SK-N-SH (cell line): ENCODE results near the gene SLC38A7. TPM values are rescaled to one million over a fixed set of nuclear protein-coding genes. Genes with fewer than 3 reads are reported as not detected.

Experiments
- CTCF ChIA-PET: fragments of 300-600, 350-600 bp; formaldehyde crosslinking; extraction: SDS; loops from one replicate; lab custom pipeline; 2021; lab: Yijun Ruan, JAX
- POLR2A ChIA-PET: fragments of 350-600 bp; sonication (Branson Sonifier 250); formaldehyde crosslinking; extraction: SDS; loops from one replicate; lab custom pipeline; 2020; ENCODE audit warnings: antibody characterized with exemption, inconsistent platforms; lab: Yijun Ruan, JAX
- DNase-seq: peaks from one replicate; pipeline ENCODE4 v3.0.0; 2012
- H2AFZ ChIP-seq: fragments of 200-600 bp; sonication (generic); 2 replicates; pipeline ENCODE4 v1.8.1; 2016; ENCODE audit warnings: antibody characterized with exemption, mild to moderate bottlenecking, low read depth
- H3F3A ChIP-seq: fragments of 200-600 bp; sonication (generic); replicated peaks from 2 replicates; pipeline ENCODE3; 2016; ENCODE audit warnings: antibody characterized with exemption, mild to moderate bottlenecking; ENCODE audit not compliant: insufficient read depth
- H3K27ac ChIP-seq, 2 experiments: fragments of 200-500 bp in 1 of 2; fragments of 200-600 bp in 1 of 2; sonication (Bioruptor generic) in 1 of 2; sonication (generic), shearing (Covaris generic) in 1 of 2; 2 replicates each; pipeline versions ENCODE4 v1.5.1 to v1.6.1; 2014 to 2016; ENCODE audit warnings: low read depth in 2 of 2, inconsistent platforms in 1 of 2, low read length in 1 of 2, mild to moderate bottlenecking in 1 of 2, mixed read lengths in 1 of 2
- H3K27me3 ChIP-seq: fragments of 200-600 bp; sonication (generic), shearing (Covaris generic); 2 replicates; pipeline ENCODE4 v1.6.1; 2016; ENCODE audit warnings: mixed run types; ENCODE audit not compliant: insufficient read depth
- H3K36me3 ChIP-seq, 2 experiments: fragments of 200-500 bp in 1 of 2; fragments of 200-600 bp in 1 of 2; sonication (Bioruptor generic) in 1 of 2; sonication (generic) in 1 of 2; replicated peaks in 1 of 2; 2 replicates each; pipeline versions ENCODE3 to v1.5.1; 2014 to 2016; ENCODE audit warnings: low read length in 1 of 2, mild to moderate bottlenecking in 1 of 2; ENCODE audit not compliant: insufficient read depth in 2 of 2, control insufficient read depth in 1 of 2
- H3K4me1 ChIP-seq, 2 experiments: fragments of 200-500 bp in 1 of 2; fragments of 200-600 bp in 1 of 2; sonication (Bioruptor generic) in 1 of 2; sonication (generic), shearing (Covaris generic) in 1 of 2; 2 replicates each; pipeline versions ENCODE4 v1.5.1 to v1.6.1; 2014 to 2016; ENCODE audit warnings: low read depth in 1 of 2, low read length in 1 of 2, mixed run types in 1 of 2; ENCODE audit not compliant: insufficient read depth in 2 of 2, control insufficient read depth in 1 of 2
- H3K4me2 ChIP-seq: fragments of 200-600 bp; sonication (generic), shearing (Covaris generic); 2 replicates; pipeline ENCODE4 v1.6.1; 2017; ENCODE audit warnings: mixed run types
- H3K4me3 ChIP-seq, 2 experiments: fragments of 200-500 bp in 1 of 2; fragments of 200-600 bp in 1 of 2; sonication (Bioruptor generic) in 1 of 2; sonication (generic), shearing (Covaris generic) in 1 of 2; 2 replicates each; pipeline versions ENCODE4 v1.5.1 to v1.8.1; 2014 to 2016; ENCODE audit warnings: low read depth in 2 of 2, inconsistent platforms in 1 of 2, low read length in 1 of 2, mild to moderate bottlenecking in 1 of 2, mixed read lengths in 1 of 2, moderate library complexity in 1 of 2
- H3K79me2 ChIP-seq: fragments of 200-600 bp; sonication (generic); 2 replicates; pipeline ENCODE4 v1.8.1; 2017; ENCODE audit warnings: mild to moderate bottlenecking; ENCODE audit not compliant: insufficient read depth
- H3K9ac ChIP-seq: fragments of 200-600 bp; sonication (generic); 2 replicates; pipeline ENCODE4 v1.6.1; 2017; ENCODE audit warnings: mixed run types
- H3K9me2 ChIP-seq: fragments of 200-600 bp; sonication (generic); 2 replicates; pipeline ENCODE4 v1.6.1; 2017; ENCODE audit warnings: mixed run types
- H3K9me3 ChIP-seq: fragments of 200-600 bp; sonication (generic); 2 replicates; pipeline ENCODE4 v1.6.1; 2017; ENCODE audit warnings: mixed run types, mild to moderate bottlenecking, moderate library complexity
- H4K20me1 ChIP-seq: fragments of 200-600 bp; sonication (generic); 2 replicates; pipeline ENCODE4 v1.6.1; 2017; ENCODE audit warnings: mild to moderate bottlenecking, mixed run types; ENCODE audit not compliant: insufficient read depth
- CHD2 ChIP-seq: fragments of 150-350 bp; IDR thresholded peaks from 2 replicates; pipeline ENCODE4 v1.6.1; 2018; ENCODE audit warnings: low read length; ENCODE audit not compliant: partially characterized antibody
- EP300 ChIP-seq, 2 experiments: IDR thresholded peaks; 2 replicates each; pipeline versions ENCODE4 v1.4.0 to v1.6.1; 2012; ENCODE audit warnings: borderline replicate concordance in 1 of 2, low read depth in 1 of 2, low read length in 1 of 2
- FOXJ3 ChIP-seq: sonication (generic); formaldehyde crosslinking; IDR thresholded peaks from 2 replicates; pipeline ENCODE4 v1.5.1; 2020; ENCODE audit warnings: mild to moderate bottlenecking, missing genetic modification reagents
- FOXM1 ChIP-seq: IDR thresholded peaks from 2 replicates; pipeline ENCODE4 v1.4.0; 2012; ENCODE audit warnings: low read depth, mild to moderate bottlenecking
- IRF3 ChIP-seq: fragments of 150-350 bp; IDR thresholded peaks from 2 replicates; pipeline ENCODE4 v1.6.1; 2016; ENCODE audit warnings: mild to moderate bottlenecking, low read depth, low read length
- MXI1 ChIP-seq: IDR thresholded peaks from 2 replicates; pipeline ENCODE4 v1.6.1; 2012; ENCODE audit warnings: mild to moderate bottlenecking, low read depth, low read length, improper control_type of control experiment
- NFIC ChIP-seq: IDR thresholded peaks from 2 replicates; pipeline ENCODE4 v1.4.0; 2012; ENCODE audit warnings: borderline replicate concordance
- NRF1 ChIP-seq: IDR thresholded peaks from 2 replicates; pipeline ENCODE4 v1.6.1; 2012; ENCODE audit warnings: low read depth, mild to moderate bottlenecking, low read length
- POLR2AphosphoS5 ChIP-seq: IDR thresholded peaks from 2 replicates; pipeline ENCODE4 v1.6.1; 2012; ENCODE audit warnings: low read depth, low read length
- RAD21 ChIP-seq: IDR thresholded peaks from 2 replicates; pipeline ENCODE4 v1.6.1; 2012; ENCODE audit warnings: mild to moderate bottlenecking, low read length
- RCOR1 ChIP-seq: fragments of 150-350 bp; IDR thresholded peaks from 2 replicates; pipeline ENCODE4 v1.6.1; 2017; ENCODE audit warnings: antibody characterized with exemption, low read length
- RFX5 ChIP-seq: IDR thresholded peaks from 2 replicates; pipeline ENCODE4 v1.6.1; 2012; ENCODE audit warnings: mild to moderate bottlenecking, improper control_type of control experiment, low read length
- SIN3A ChIP-seq: IDR thresholded peaks from 2 replicates; pipeline ENCODE4 v1.6.1; 2012; ENCODE audit warnings: low read depth, mild to moderate bottlenecking, low read length, moderate library complexity, borderline replicate concordance
- TAF1 ChIP-seq: IDR thresholded peaks from 2 replicates; pipeline ENCODE4 v1.6.1; 2012; ENCODE audit warnings: low read depth, mild to moderate bottlenecking, low read length, moderate library complexity, borderline replicate concordance
- TCF12 ChIP-seq: IDR thresholded peaks from 2 replicates; pipeline ENCODE4 v1.4.0; 2012
- TEAD4 ChIP-seq: IDR thresholded peaks from 2 replicates; pipeline ENCODE4 v1.4.0; 2012; ENCODE audit warnings: mild to moderate bottlenecking, borderline replicate concordance; ENCODE audit not compliant: insufficient read depth
- YY1 ChIP-seq: IDR thresholded peaks from 2 replicates; pipeline ENCODE4 v1.4.0; 2012; ENCODE audit warnings: low read depth, mild to moderate bottlenecking
- WGBS: methylation state at CpG from one replicate; pipeline ENCODE4 v1.1.6; 2017; ENCODE audit warnings: low lambda C conversion rate; 5-methylcytosine and 5-hydroxymethylcytosine counted together
- polyA plus RNA-seq, 3 experiments: library from polyadenylated mRNA; depleted of rRNA; stranded (reverse); fragments of >200 nt; gene quantifications; 2 replicates each; pipeline ENCODE4 v1.2.3, GENCODE V29; 2012
- TF ChIP-seq, protein P1 (sequence below): IDR thresholded peaks from 2 replicates; pipeline ENCODE4 v1.4.0; 2012; ENCODE audit warnings: low read depth
- TF ChIP-seq, protein P2 (sequence below): IDR thresholded peaks from 2 replicates; pipeline ENCODE4 v1.6.1; 2012; ENCODE audit warnings: mild to moderate bottlenecking, low read depth, low read length, moderate library complexity

The SLC38A7 gene
- polyA plus RNA-seq, 1 of the 3 experiments (the other 2 are of a cell fraction): 14.1 TPM

DNA sequence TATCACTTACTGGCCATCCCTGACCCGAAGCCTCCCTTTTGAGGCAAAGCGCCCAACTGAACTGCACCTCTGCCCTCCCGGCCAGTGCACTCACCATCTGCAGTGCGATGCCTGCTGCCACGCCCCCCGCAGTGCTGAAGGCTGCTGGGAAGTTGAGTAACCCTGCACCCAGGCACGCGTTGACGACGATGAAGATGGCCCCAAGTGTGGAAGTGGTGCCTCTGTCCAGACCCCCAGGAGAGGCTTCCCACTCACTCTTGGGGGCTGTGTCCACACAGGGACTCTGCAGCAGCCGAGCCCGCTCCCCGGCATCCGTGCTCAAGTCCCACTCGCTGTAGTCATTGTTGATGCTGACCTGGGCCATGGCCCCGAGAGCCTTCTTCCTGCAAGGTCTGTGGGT is 4.8 kb downstream of the SLC38A7 start:
- DNase-seq: no peak
- 98% methylated on average over 11 of the region's 16 CpGs for WGBS
- no peak overlapping the region for H3K4me3 ChIP-seq
- peaks cover 27% of the 10 kb centered on the region for H3K79me2 ChIP-seq
- no peaks in the 10 kb centered on the region for H3K27me3 ChIP-seq
- TF ChIP-seq FOXM1 (no peak), RCOR1 (no peak), YY1 (no peak), MXI1 (no peak), TAF1 (no peak), RAD21 (no peak), TCF12 (no peak), EP300 (IDR thresholded peaks at IDR 0.05; ENCODE audit: borderline replicate concordance in 1 of 2, low read depth in 1 of 2, low read length in 1 of 2) (no peak), SIN3A (no peak), FOXJ3 (no peak), NRF1 (no peak), CHD2 (no peak), TEAD4 (no peak), IRF3 (no peak), RFX5 (no peak), NFIC (no peak), POLR2AphosphoS5 (no peak)
- TF ChIP-seq, protein P1, sequence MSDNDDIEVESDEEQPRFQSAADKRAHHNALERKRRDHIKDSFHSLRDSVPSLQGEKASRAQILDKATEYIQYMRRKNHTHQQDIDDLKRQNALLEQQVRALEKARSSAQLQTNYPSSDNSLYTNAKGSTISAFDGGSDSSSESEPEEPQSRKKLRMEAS: no peak
- TF ChIP-seq, protein P2, sequence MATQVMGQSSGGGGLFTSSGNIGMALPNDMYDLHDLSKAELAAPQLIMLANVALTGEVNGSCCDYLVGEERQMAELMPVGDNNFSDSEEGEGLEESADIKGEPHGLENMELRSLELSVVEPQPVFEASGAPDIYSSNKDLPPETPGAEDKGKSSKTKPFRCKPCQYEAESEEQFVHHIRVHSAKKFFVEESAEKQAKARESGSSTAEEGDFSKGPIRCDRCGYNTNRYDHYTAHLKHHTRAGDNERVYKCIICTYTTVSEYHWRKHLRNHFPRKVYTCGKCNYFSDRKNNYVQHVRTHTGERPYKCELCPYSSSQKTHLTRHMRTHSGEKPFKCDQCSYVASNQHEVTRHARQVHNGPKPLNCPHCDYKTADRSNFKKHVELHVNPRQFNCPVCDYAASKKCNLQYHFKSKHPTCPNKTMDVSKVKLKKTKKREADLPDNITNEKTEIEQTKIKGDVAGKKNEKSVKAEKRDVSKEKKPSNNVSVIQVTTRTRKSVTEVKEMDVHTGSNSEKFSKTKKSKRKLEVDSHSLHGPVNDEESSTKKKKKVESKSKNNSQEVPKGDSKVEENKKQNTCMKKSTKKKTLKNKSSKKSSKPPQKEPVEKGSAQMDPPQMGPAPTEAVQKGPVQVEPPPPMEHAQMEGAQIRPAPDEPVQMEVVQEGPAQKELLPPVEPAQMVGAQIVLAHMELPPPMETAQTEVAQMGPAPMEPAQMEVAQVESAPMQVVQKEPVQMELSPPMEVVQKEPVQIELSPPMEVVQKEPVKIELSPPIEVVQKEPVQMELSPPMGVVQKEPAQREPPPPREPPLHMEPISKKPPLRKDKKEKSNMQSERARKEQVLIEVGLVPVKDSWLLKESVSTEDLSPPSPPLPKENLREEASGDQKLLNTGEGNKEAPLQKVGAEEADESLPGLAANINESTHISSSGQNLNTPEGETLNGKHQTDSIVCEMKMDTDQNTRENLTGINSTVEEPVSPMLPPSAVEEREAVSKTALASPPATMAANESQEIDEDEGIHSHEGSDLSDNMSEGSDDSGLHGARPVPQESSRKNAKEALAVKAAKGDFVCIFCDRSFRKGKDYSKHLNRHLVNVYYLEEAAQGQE: no peak
- H3K4me2 ChIP-seq: no peak overlapping the region
- peaks cover 4 to 13% of the 10 kb centered on the region in 2 experiments; a peak in 2 of 4 replicates for H3K4me1 ChIP-seq
- H3K9me2 ChIP-seq: no peaks in the 10 kb centered on the region
- CTCF ChIA-PET: no interaction called here
- H3K27ac ChIP-seq: no peak overlapping the region
- H3K9ac ChIP-seq: no peak overlapping the region
- H3K9me3 ChIP-seq: no peaks in the 10 kb centered on the region
- no peak overlapping the region for H2AFZ ChIP-seq
- POLR2A ChIA-PET: no interaction called here
- peaks cover 10 to 30% of the 10 kb centered on the region in 2 experiments for H3K36me3 ChIP-seq
- H3F3A ChIP-seq: no peaks in the 10 kb centered on the region
- H4K20me1 ChIP-seq: no peaks in the 10 kb centered on the region
